Dendritic cell treated with granulocyte-macrophage colony-stimulating factor and Interleukin-4, amounts not matched to agents 40 ng/mL and 50 ng/mL, for 4 days (primary cell): ENCODE measurements around the gene ZNF302.
A peak's percentile ranks its signal among the peaks of the same experiment; 100 is the strongest.

Source experiments
- H3K27ac Mint-ChIP-seq: one replicate; pipeline ENCODE4 v1.8.0; 2022; ENCODE audit warnings: mild to moderate bottlenecking, mixed read lengths
- H3K27me3 Mint-ChIP-seq: one replicate; pipeline ENCODE4 v1.8.0; 2022; ENCODE audit warnings: mild to moderate bottlenecking, mixed read lengths
- H3K36me3 Mint-ChIP-seq: one replicate; pipeline ENCODE4 v1.8.0; 2022; ENCODE audit warnings: low read depth, mixed read lengths
- H3K4me1 Mint-ChIP-seq: one replicate; pipeline ENCODE4 v1.8.0; 2022; ENCODE audit warnings: low read depth, mixed read lengths
- H3K4me3 Mint-ChIP-seq: one replicate; pipeline ENCODE4 v1.8.0; 2022; ENCODE audit warnings: mild to moderate bottlenecking, moderate library complexity, mixed read lengths
- H3K9me3 Mint-ChIP-seq: one replicate; pipeline ENCODE4 v1.8.0; 2022; ENCODE audit warnings: mixed read lengths
- intact Hi-C: fragments of 100-400 bp; cut with micrococcal nuclease; formaldehyde crosslinking; loops from one replicate; pipeline ENCODE4 v1.15.0; 2022

The ZNF302 gene

GRCh38 chr19:34731019-34731829 is 53.7 kb downstream of the ZNF302 start:
- H3K4me1 Mint-ChIP-seq, result peaks cover 21% of the 10 kb centered on the region
- H3K36me3 Mint-ChIP-seq, result peaks cover 31% of the 10 kb centered on the region
- intact Hi-C loops, result no loop called here
- peaks cover 17% of the 10 kb centered on the region for H3K27me3 Mint-ChIP-seq
- H3K27ac Mint-ChIP-seq, result no peak overlapping the region
- peaks cover 18% of the 10 kb centered on the region for H3K9me3 Mint-ChIP-seq
- H3K4me3 Mint-ChIP-seq, result no peak overlapping the region

DNA sequence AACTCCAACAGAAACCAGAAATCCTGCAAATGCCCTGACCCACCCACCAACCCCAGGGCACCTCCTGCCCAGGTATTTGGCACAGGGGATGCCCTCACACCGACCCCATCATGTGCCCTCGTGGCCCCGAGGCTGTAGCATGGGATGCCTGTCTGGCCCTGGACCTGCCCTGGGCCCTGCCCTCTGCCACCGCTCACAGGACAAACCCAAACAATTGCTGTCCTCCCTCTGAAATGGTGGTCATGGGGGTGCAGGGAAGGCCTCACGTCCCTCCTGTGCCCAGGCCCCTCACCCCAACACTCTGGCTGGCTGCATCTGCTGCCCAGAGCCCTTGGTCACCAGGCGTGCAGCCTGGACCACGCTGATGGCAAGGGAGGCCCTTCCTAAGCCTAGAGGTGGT is 54.5 kb downstream of the ZNF302 start:
- H3K27ac Mint-ChIP-seq, result no peak overlapping the region
- intact Hi-C loops, result no loop called here
- H3K27me3 Mint-ChIP-seq, result peaks cover 13% of the 10 kb centered on the region
- H3K9me3 Mint-ChIP-seq, result peaks cover 15% of the 10 kb centered on the region
- H3K36me3 Mint-ChIP-seq, result peaks cover 38% of the 10 kb centered on the region
- H3K4me3 Mint-ChIP-seq, result no peak overlapping the region
- peaks cover 22% of the 10 kb centered on the region for H3K4me1 Mint-ChIP-seq

- Mint-ChIP-seq H3K27ac (peak overlapping the region; percentile 99), H3K27me3 (peaks cover 11% of the 10 kb centered on the region), H3K36me3 (peaks cover 46% of the 10 kb centered on the region), H3K9me3 (peaks cover 16% of the 10 kb centered on the region), H3K4me3 (peak overlapping the region; percentile 59), H3K4me1 (peaks cover 22% of the 10 kb centered on the region)
- intact Hi-C loops, result no loop called here
Measured at GRCh38 chr19:34732612-34733211, 55.2 kb downstream of the ZNF302 start.

GRCh38 chr19:34733266-34733745 is 55.8 kb downstream of the ZNF302 start:
- peaks cover 22% of the 10 kb centered on the region for H3K9me3 Mint-ChIP-seq
- peak overlapping the region; percentile 99 for H3K27ac Mint-ChIP-seq
- H3K4me3 Mint-ChIP-seq, result peak overlapping the region; percentile 88
- peaks cover 9% of the 10 kb centered on the region for H3K27me3 Mint-ChIP-seq
- intact Hi-C loops, result no loop called here
- H3K4me1 Mint-ChIP-seq, result peaks cover 22% of the 10 kb centered on the region
- peaks cover 52% of the 10 kb centered on the region for H3K36me3 Mint-ChIP-seq

GRCh38 chr19:34733746-34734536 is 56.5 kb downstream of the ZNF302 start, which contains the start of gene ZNF181:
TSS of gene ZNF181 (plus strand) at chr19:34734243. CDS start at chr19:34735038, 795 bp downstream.
- peak within 1 kb of the TSS; percentile 88 for H3K4me3 Mint-ChIP-seq
- H3K36me3 Mint-ChIP-seq, result peaks cover 58% of the 10 kb centered on the region
- peak within 1 kb of the TSS; percentile 99 for H3K27ac Mint-ChIP-seq
- H3K27me3 Mint-ChIP-seq, result peaks cover 9% of the 10 kb centered on the region
- peaks cover 28% of the 10 kb centered on the region for H3K9me3 Mint-ChIP-seq
- peaks cover 22% of the 10 kb centered on the region for H3K4me1 Mint-ChIP-seq
- intact Hi-C loops, result loop anchor here (1.0 kb wide), 2 partner anchors 39 to 57 kb away; partner anchors contain the start of genes SCGB2B2, ZNF302 and ZNF599

- Mint-ChIP-seq H3K9me3 (peaks cover 35% of the 10 kb centered on the region), H3K4me3 (peak overlapping the region; percentile 88), H3K27me3 (peaks cover 6% of the 10 kb centered on the region), H3K4me1 (peaks cover 22% of the 10 kb centered on the region), H3K36me3 (peaks cover 65% of the 10 kb centered on the region), H3K27ac (peak overlapping the region; percentile 99)
- intact Hi-C loops, result loop anchor here (1.0 kb wide), 2 partner anchors 39 to 57 kb away; partner anchors contain the start of genes SCGB2B2, ZNF302 and ZNF599
Measured at GRCh38 chr19:34734537-34735103, 57.1 kb downstream of the ZNF302 start.
